ENCODE data around the gene NCAM2. TPM values are rescaled to one million over a fixed set of nuclear protein-coding genes. Genes with fewer than 3 reads are reported as not detected.
A peak's percentile ranks its signal among the peaks of the same experiment; 100 is the strongest.

NCAM2 gene
- total and polyA plus RNA-seq, 7 donors = 0.14 to 2.4 (median 0.62) TPM

DNA sequence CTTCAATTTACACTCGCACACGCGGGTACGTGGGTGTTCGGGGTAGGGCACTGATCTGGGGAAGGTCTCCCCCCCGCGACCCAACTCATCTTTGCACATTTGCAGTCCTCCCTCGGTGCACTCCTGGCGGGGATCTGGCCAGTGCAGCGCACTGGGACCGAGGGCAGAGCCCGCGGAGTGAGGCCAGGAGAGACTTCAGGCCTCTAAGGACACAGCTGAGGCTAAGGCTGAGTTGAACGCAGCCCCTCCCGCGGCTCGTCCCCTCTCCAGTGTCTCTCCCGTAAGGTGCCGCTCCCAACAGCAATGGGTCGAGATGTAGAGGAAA is 936 bp upstream of the NCAM2 start:
- ATAC-seq = peak in 2 of 4 donors; percentile 28 to 56
- no peak for DNase-seq
- intact Hi-C loops (cut with DNase I) = no loop called here
- Histone ChIP-seq H3K4me1 (no peaks in the 10 kb centered on the region), H3K9me3 (no peaks in the 10 kb centered on the region), H3K4me3 (peak overlapping the region; percentile 67), H3K27me3 (ENCODE audit: insufficient read depth in 3 of 3, low read length in 2 of 3) (peaks cover 0 to 27% (median 9%) of the 10 kb centered on the region in 3 donors), H3K27ac (no peak overlapping the region), H3K36me3 (ENCODE audit: insufficient read depth in 1 of 2, low read depth in 1 of 2) (no peaks in the 10 kb centered on the region)
- no peak for TF ChIP-seq CTCF (IDR thresholded peaks at IDR 0.05)
- WGBS, 3 donors = 2 to 6% (median 4%) methylated on average over 20 of the region's 20 CpGs

GRCh38 chr21:20998456-20998789 is 214 bp downstream of the NCAM2 start:
- Histone ChIP-seq H3K4me1 (no peaks in the 10 kb centered on the region), H3K9me3 (no peaks in the 10 kb centered on the region), H3K4me3 (peak overlapping the region; percentile 67), H3K36me3 (ENCODE audit: insufficient read depth in 1 of 2, low read depth in 1 of 2) (no peaks in the 10 kb centered on the region), H3K27me3 (ENCODE audit: insufficient read depth in 3 of 3, low read length in 2 of 3) (peaks cover 0 to 27% (median 9%) of the 10 kb centered on the region in 3 donors), H3K27ac (no peak overlapping the region)
- ATAC-seq (peak in 1 of 4 donors; percentile 5), DNase-seq (no peak)
- intact Hi-C loops (cut with DNase I) = no loop called here
- no peak for TF ChIP-seq CTCF (IDR thresholded peaks at IDR 0.05)
- 1% methylated on average over 14 of the region's 14 CpGs for WGBS, 3 donors

DNA sequence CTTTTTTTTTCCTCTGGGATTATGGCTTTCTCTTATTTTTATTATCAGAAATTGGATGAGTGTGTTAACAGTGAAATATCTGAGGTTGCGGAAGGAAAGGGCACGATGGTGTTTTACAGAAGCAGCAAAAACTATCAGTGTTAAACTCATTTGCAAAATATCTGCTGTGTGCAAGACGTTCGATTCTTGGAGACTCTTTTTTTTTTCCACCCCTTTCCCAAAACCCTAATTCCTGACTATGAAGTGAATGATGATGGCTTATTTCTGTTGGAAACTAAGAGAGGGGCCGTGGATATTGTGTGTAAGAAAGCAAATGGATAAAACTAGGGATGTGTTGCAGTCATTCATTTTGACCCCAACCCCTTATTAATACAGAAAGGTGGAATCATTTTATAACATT is 677 bp downstream of the NCAM2 start:
- ATAC-seq = no peak
- intact Hi-C loops (cut with DNase I) = no loop called here
- Histone ChIP-seq H3K9me3 (no peaks in the 10 kb centered on the region), H3K36me3 (ENCODE audit: insufficient read depth in 1 of 2, low read depth in 1 of 2) (no peaks in the 10 kb centered on the region), H3K4me3 (peak overlapping the region; percentile 67), H3K27ac (no peak overlapping the region), H3K27me3 (ENCODE audit: insufficient read depth in 3 of 3, low read length in 2 of 3) (peaks cover 0 to 27% (median 9%) of the 10 kb centered on the region in 3 donors), H3K4me1 (no peaks in the 10 kb centered on the region)
- no peak for DNase-seq
- WGBS, 3 donors = 8 to 14% (median 9%) methylated on average over 5 of the region's 5 CpGs
- no peak for TF ChIP-seq CTCF (IDR thresholded peaks at IDR 0.05)

DNA sequence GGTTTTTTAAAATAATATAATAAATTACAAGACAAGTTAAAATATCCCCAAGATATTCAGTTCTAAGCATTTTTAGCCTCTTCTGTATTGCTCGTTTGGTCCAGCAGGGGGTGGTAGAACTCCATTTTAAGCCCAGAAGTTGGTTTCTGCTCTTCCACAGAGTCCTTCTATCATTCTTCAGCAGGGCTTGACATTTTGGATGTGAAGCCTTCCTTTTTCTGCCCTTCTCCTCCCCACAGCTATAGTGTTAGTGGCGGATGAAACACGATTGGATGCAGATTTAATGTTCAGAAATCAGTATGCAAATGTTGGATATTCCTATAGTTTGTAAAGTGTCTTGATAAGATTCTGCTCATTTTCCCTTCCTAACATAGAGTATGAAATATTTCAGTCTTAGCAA is 1.4 kb downstream of the NCAM2 start:
- no peaks in the 10 kb centered on the region for H3K4me1 ChIP-seq
- H3K27me3 ChIP-seq (ENCODE audit: insufficient read depth in 3 of 3, low read length in 2 of 3) = peaks cover 0 to 27% (median 9%) of the 10 kb centered on the region in 3 donors
- ATAC-seq (peak in 1 of 4 donors; percentile 67), DNase-seq (no peak)
- no peaks in the 10 kb centered on the region for H3K9me3 ChIP-seq
- peak; percentile 52 for TF ChIP-seq CTCF (IDR thresholded peaks at IDR 0.05)
- no peak overlapping the region for H3K4me3 ChIP-seq
- intact Hi-C loops (cut with DNase I) = no loop called here
- H3K27ac ChIP-seq = no peak overlapping the region
- no peaks in the 10 kb centered on the region for H3K36me3 ChIP-seq (ENCODE audit: insufficient read depth in 1 of 2, low read depth in 1 of 2)
- WGBS, 3 donors = 23 to 29% (median 24%) methylated on average over 3 of the region's 3 CpGs

- Histone ChIP-seq H3K27ac (no peak overlapping the region), H3K27me3 (ENCODE audit: insufficient read depth in 3 of 3, low read length in 2 of 3) (peaks cover 0 to 25% (median 9%) of the 10 kb centered on the region in 3 donors), H3K9me3 (no peaks in the 10 kb centered on the region), H3K36me3 (ENCODE audit: insufficient read depth in 1 of 2, low read depth in 1 of 2) (no peaks in the 10 kb centered on the region), H3K4me1 (no peaks in the 10 kb centered on the region), H3K4me3 (no peak overlapping the region)
- no peak for TF ChIP-seq CTCF (IDR thresholded peaks at IDR 0.05)
- no peak for DNase-seq
- ATAC-seq = no peak
- intact Hi-C loops (cut with DNase I) = no loop called here
- WGBS, 3 donors = 47 to 54% (median 47%) methylated on average over 3 of the region's 3 CpGs
Measured at GRCh38 chr21:21000591-21001175, 2.5 kb downstream of the NCAM2 start.
